ENCODE data around the gene NOC2L. TPM values are rescaled to one million over a fixed set of nuclear protein-coding genes. Genes with fewer than 3 reads are reported as not detected.

Gene NOC2L
- total and polyA plus RNA-seq, 2 experiments from 2014 or later: 95.4 to 119 TPM

- Histone ChIP-seq H3K9me3 (ENCODE audit: low read depth) (no peaks in the 10 kb centered on the region), H3K36me3 (no peaks in the 10 kb centered on the region), H3K4me1 (ENCODE audit: low read depth) (peaks cover 18% of the 10 kb centered on the region), H3K27ac (no peak overlapping the region), H3K4me3 (peak overlapping the region; percentile 34), H3K27me3 (peaks cover 25% of the 10 kb centered on the region)
- DNase-seq (ENCODE audit: low read depth in 1 of 2, low spot score in 1 of 2): peak; percentile 68 to 95
- TF ChIP-seq CTCF (IDR thresholded peaks at IDR 0.05; ENCODE audit: low read depth, low read length): no peak
These were observed 17.3 kb downstream of the NOC2L start for GRCh38 chr1:941588-942383.

DNA sequence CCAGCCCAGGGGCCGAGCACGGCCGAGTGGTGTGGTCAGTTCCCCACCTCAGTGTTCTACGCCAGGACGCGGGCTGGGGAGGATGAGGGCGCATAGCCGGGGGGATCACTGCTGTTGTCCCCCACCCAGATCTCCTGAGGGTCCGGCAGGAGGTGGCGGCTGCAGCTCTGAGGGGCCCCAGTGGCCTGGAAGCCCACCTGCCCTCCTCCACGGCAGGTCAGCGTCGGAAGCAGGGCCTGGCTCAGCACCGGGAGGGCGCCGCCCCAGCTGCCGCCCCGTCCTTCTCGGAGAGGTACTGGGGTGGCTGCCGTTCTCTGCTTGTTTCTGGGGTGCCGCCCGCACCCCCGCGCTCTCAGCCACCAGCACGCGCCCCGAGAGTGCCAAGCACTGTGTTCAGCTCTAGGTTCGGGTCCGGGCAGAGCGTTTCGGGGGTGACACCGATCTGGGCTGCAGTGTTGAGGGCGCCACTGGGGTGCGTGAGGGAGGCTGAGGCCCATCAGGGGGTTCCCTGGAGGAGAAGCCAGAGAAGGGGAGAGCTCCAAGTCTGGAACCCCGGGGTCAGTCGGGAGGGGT is 18.0 kb downstream of the NOC2L start:
- Histone ChIP-seq H3K36me3 (no peaks in the 10 kb centered on the region), H3K4me3 (peak overlapping the region; percentile 34), H3K4me1 (ENCODE audit: low read depth) (peaks cover 18% of the 10 kb centered on the region), H3K27me3 (peaks cover 25% of the 10 kb centered on the region), H3K9me3 (ENCODE audit: low read depth) (no peaks in the 10 kb centered on the region), H3K27ac (no peak overlapping the region)
- DNase-seq (ENCODE audit: low read depth in 1 of 2, low spot score in 1 of 2): no peak
- no peak for TF ChIP-seq CTCF (IDR thresholded peaks at IDR 0.05; ENCODE audit: low read depth, low read length)

DNA sequence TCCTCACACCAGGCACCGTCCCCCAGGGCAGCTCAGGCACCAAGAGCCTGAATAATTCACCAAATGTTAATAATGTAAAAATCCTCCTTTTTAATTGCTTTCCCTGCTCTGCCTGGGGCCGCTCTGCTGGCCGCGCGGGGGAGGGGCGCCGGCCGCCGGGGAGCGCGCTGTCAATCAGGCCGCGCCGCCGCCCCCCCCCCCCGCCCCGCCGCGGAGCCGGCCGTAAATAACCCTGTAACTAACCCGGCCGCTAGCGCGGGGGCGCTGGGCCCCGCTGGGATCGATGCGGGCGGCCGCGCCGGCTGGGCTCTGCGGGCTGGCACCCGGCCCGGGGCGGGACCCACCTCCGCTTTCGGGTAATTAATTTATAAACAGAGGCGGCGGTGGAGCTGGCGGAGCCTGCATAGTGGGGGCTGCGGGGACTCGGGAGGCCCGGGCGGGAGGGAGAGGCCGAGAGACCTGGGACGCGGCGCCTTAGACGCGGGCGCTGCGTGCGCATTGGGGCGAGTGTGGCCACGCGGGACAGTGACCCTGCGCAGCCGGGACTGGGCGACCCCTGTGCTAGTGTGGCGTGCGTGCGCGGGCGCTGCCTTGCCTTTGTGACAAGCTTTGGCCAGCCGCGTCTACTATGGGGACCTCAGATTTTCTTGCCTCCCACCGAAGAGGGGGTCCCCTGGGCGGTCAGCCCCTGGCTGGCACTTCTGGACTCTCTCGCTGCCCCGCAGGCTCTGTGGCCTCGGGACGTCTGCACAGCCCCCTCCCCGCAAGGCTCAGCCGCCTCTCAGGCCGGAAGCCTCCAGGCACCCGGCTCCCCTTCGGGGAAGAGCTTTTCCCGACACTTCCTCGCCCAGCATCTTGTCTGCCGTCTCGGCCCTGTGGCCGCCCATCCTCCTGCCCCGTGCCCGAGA is 18.7 kb downstream of the NOC2L start:
- H3K36me3 ChIP-seq: no peaks in the 10 kb centered on the region
- H3K4me1 ChIP-seq (ENCODE audit: low read depth): peaks cover 23% of the 10 kb centered on the region
- H3K27ac ChIP-seq: no peak overlapping the region
- peak overlapping the region; percentile 29 for H3K4me3 ChIP-seq
- H3K27me3 ChIP-seq: peaks cover 25% of the 10 kb centered on the region
- H3K9me3 ChIP-seq (ENCODE audit: low read depth): no peaks in the 10 kb centered on the region
- TF ChIP-seq CTCF (IDR thresholded peaks at IDR 0.05; ENCODE audit: low read depth, low read length): no peak
- peak; percentile 72 to 84 for DNase-seq (ENCODE audit: low read depth in 1 of 2, low spot score in 1 of 2)

- no peaks in the 10 kb centered on the region for H3K36me3 ChIP-seq
- H3K27ac ChIP-seq: no peak overlapping the region
- H3K9me3 ChIP-seq (ENCODE audit: low read depth): no peaks in the 10 kb centered on the region
- peaks cover 28% of the 10 kb centered on the region for H3K4me1 ChIP-seq (ENCODE audit: low read depth)
- TF ChIP-seq CTCF (IDR thresholded peaks at IDR 0.05; ENCODE audit: low read depth, low read length): no peak
- no peak overlapping the region for H3K4me3 ChIP-seq
- peaks cover 25% of the 10 kb centered on the region for H3K27me3 ChIP-seq
- no peak for DNase-seq (ENCODE audit: low read depth in 1 of 2, low spot score in 1 of 2)
These were observed 19.4 kb downstream of the NOC2L start for GRCh38 chr1:939511-940106.
